T-helper 2 cell treated with Interferon-gamma antibody and Interleukin-4, amounts not matched to agents 100 ng/mL and 5 ng/mL, for 36 hours (primary cell): ENCODE data around the gene FBXO47. TPM values are rescaled to one million over a fixed set of nuclear protein-coding genes. Genes with fewer than 3 reads are reported as not detected.

Experiments
- intact Hi-C: fragments of 100-400 bp; cut with micrococcal nuclease; formaldehyde crosslinking; loops from one replicate; pipeline ENCODE4 v1.15.1; 2023
- total RNA-seq: library from RNA; stranded (reverse); gene quantifications from 2 replicates; pipeline ENCODE4 v1.2.3, GENCODE V29; 2022

The FBXO47 gene
- not detected in 2 replicates for total RNA-seq

- intact Hi-C loops = loop anchor here (10.0 kb wide), 1 partner anchor 83 kb away; no protein-coding TSS in a partner anchor
Observed at GRCh38 chr17:38967290-38967738, at the start of gene FBXO47. Gene FBXO47 (minus strand): TSS chr17:38967403. CDS start chr17:38963025, 4,378 bp downstream.

- intact Hi-C loops = no loop called here
Observed at GRCh38 chr17:39016193-39017153, 49.3 kb upstream of the FBXO47 start.

- intact Hi-C loops = no loop called here
Observed at GRCh38 chr17:39015546-39015935, 48.3 kb upstream of the FBXO47 start.

GRCh38 chr17:39014795-39015545 is 47.8 kb upstream of the FBXO47 start:
- intact Hi-C loops = no loop called here

GRCh38 chr17:39014044-39014794 is 47.0 kb upstream of the FBXO47 start:
- intact Hi-C loops = no loop called here

GRCh38 chr17:39012725-39013124 is 45.5 kb upstream of the FBXO47 start:
- intact Hi-C loops = no loop called here

GRCh38 chr17:39011907-39012468 is 44.8 kb upstream of the FBXO47 start:
- intact Hi-C loops = no loop called here

- intact Hi-C loops = no loop called here
Observed at GRCh38 chr17:39009581-39010001, 42.4 kb upstream of the FBXO47 start.

GRCh38 chr17:39008633-39009032 is 41.4 kb upstream of the FBXO47 start:
- intact Hi-C loops = no loop called here

GRCh38 chr17:39002991-39003715 is 36.0 kb upstream of the FBXO47 start:
- intact Hi-C loops = no loop called here

- intact Hi-C loops = no loop called here
Observed at GRCh38 chr17:39001703-39002637, 34.8 kb upstream of the FBXO47 start.

- intact Hi-C loops = no loop called here
Observed at GRCh38 chr17:39000021-39000601, 32.9 kb upstream of the FBXO47 start.

- intact Hi-C loops = no loop called here
Observed at GRCh38 chr17:38996660-38997337, 29.6 kb upstream of the FBXO47 start.

- intact Hi-C loops = no loop called here
Observed at GRCh38 chr17:38994026-38994425, 26.8 kb upstream of the FBXO47 start.

- intact Hi-C loops = loop anchor here (5.0 to 10.0 kb wide), 2 partner anchors 110 to 258 kb away; no protein-coding TSS in a partner anchor
Observed at GRCh38 chr17:38984666-38985065, 17.5 kb upstream of the FBXO47 start.

- intact Hi-C loops = loop anchor here (1.0 to 10.0 kb wide), 3 partner anchors 112 to 259 kb away; no protein-coding TSS in a partner anchor
Observed at GRCh38 chr17:38982858-38983746, 15.9 kb upstream of the FBXO47 start.

- intact Hi-C loops = loop anchor here (5.0 to 10.0 kb wide), 2 partner anchors 113 to 261 kb away; no protein-coding TSS in a partner anchor
Observed at GRCh38 chr17:38981636-38982035, 14.4 kb upstream of the FBXO47 start.
